GM19328 (cell line): ENCODE data around the gene JPT2.

Source experiments
- ATAC-seq: cut with Tn5 transposase; IDR thresholded peaks from one replicate; pipeline ENCODE4 v1.9.1; 2021; ENCODE audit warnings: mild to moderate bottlenecking, moderate library complexity; ENCODE audit not compliant: unreplicated experiment

JPT2 gene, protein sequence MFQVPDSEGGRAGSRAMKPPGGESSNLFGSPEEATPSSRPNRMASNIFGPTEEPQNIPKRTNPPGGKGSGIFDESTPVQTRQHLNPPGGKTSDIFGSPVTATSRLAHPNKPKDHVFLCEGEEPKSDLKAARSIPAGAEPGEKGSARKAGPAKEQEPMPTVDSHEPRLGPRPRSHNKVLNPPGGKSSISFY

DNA sequence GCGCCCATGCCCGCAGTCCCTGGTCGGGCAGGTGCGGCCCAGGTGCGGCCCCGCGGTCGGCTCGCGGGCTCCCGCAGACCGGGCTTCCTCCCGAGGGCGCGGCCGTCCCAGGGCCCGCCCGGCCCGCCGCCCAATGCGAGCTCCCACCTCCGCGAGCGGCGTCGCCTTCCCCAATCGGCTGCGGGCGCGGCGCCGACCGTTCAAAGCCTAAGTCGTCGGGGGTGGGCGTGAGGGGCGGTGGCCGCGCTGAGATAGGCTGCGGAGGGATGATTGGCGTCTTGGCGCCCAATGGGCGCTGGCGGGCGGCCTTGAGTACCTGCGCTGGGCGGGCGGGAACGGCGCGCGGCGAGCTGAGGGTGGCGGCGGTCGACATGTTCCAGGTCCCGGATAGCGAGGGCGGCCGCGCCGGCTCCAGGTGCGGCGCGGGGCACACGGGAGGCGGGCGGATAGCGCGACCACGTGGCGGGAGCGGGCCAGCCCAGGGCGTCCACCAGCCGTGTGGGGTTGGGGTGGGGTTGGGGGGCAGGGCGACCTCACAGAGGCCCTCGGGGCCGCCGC is at the start of gene JPT2:
Gene JPT2, plus strand, starts transcription at position 338 of the 558 bp plus-strand sequence. Its CDS starts 34 bp downstream, at position 372.
- peak; percentile 86 for ATAC-seq

DNA sequence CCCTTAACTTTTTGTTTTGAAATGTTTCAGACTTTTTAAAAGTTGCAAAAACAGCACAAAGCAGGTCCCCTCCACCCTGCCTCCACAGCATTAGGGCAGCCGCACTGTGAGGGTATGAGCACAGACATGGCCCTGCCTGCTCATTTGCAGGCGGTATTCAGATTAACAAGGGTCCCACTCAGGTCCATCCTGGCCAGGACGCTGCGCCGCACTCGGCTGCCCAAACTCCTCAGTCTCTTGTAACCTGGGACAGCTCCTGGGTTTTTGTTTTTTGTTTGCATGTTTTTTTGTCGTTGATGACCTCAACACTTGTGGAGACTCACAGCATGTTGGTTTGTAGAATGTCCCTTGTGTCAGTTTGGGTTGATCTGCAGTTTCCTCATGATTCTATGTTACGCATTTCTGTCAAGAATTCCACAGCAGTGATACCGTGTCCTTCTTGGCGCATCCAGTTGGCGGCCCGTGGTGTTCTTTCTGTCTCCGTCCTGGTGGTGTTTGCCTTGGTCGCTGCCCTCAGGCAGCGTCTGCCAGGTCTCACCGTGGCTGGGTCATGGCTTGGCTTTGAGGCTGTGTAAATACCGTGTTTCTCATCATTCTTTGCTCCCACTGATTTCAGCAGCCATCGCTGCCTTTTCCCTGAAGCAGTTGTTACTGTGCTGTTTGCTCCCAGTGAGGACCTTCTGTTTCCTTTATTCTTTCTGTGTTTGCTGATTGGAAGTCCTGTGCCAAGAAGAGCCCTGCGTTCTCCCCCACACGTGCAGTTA is 47.4 kb upstream of the JPT2 start:
- ATAC-seq, result no peak

DNA sequence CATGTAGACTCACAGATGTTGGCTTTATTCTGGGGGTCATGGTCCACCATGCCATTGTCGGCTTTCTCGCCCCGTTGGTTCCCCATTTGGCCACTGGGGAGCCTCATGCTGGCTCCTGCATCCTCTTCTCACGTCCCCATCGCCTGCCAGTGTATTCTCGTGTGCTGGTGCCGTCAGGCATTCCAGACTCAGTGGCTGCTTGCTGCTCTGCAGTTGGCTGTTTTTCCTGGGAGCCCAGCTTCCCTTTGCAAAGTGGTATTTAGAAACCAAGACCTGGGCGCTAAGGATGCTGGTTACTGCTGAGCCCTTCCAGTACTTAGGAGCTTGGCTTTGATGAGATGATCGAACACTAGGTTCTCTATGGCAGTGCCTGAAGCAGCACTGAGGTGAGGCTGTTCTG is 46.8 kb upstream of the JPT2 start:
- ATAC-seq, result no peak

DNA sequence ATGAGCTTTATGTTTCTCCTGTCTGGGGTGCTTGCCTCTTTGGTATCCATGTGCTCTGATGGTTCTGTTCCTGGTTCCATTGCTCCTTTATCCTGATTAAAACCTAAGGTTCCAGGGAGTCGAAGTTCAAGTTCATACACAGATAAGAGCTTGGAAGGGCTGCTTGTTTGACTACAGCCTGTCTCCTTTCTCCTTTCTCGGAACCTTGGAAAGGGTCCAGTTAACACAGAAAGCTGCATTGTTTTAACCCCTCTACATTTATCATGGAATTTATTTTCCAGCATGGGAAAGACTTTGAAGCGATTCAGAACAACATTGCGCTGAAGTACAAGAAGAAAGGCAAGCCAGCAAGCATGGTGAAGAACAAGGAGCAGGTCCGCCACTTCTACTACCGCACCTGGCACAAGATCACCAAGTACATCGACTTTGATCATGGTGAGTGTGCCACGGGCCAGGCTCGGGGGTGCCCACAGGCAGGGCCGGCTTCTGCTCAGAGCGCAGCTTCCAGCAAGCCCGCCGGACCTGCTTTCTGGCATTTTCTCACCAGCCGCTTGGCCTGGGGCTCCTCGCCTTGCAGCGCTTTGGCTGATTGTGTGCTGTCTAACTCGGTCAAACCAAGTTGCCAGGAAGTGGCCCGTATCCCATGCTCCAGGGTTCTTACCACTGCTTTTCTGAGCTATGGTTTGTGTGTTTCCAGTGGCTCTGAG is 46.0 kb upstream of the JPT2 start:
- ATAC-seq, result no peak

DNA sequence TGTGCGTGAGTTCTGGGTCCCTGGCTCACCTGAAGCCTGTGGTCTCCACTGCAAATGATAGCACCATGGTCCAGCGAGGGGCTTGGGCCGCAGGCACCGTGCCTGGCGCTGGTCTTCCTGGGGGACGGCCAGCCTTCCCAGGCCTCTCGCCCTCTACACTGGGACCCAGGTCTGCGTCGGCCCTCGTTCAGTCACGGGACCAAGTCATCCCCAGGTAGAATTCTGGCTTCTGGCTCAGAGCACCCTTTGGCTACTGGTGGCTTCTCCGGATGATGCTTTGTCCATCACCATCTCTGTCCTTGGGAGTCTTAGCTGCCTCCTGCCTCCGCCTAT is 45.5 kb upstream of the JPT2 start:
- no peak for ATAC-seq

DNA sequence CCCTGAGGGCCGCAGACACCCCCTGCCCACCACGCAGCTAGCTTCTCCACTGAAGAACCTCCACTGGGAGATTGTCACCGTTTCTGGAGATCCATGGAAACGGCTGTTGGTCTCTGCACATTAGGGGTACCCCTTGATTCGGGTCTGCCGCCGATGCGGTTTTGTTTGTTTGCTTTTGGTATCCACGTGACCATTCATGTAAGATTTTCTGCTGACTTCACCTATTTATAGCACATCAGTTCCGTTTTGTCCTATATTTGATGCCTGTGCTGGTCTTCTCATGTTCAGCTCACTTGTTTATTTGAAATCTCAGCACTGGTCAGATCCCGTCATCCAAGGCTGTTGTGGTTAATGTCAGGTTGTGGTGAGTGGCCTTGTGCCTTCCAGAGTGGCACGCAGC is 44.8 kb upstream of the JPT2 start:
- ATAC-seq, result no peak

DNA sequence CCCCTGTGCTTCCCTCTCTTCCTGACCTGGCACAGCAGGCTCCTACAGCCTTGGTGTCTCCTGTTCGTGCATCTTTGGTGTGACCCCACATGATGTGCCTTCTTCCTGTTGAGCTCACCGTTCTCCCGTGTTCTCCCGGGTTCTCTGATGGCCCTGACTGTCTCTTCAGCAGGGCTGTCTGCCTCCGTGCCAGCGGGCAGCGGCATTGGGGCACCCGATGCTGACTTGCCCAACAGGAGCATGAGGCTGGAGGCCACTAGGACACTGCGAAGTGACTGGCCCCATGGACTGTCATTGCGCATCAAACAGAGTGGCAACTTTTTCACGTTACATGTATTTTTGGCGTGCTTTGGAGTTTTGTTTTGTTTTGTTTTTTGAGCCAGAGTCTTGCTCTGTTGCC is 43.5 kb upstream of the JPT2 start:
- no peak for ATAC-seq

DNA sequence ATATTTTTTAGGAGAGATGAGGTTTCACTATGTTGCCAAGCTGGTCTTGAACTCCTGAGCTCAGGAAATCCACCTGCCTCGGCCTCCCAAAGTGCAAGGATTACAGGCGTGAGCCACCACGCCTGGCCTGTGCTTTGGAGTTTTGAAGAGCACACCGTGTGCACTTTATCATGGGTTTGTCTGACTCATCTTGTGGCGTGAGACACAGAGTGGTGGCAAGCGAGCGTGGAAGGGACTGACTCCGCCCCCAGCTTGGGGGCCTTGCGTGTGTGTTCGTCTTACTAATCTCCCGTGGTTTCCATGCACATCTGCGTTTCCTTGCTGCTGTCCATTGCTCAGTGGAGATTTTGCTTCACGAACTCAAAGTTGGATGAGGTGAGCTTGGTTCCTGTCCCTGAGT is 43.0 kb upstream of the JPT2 start:
- no peak for ATAC-seq

DNA sequence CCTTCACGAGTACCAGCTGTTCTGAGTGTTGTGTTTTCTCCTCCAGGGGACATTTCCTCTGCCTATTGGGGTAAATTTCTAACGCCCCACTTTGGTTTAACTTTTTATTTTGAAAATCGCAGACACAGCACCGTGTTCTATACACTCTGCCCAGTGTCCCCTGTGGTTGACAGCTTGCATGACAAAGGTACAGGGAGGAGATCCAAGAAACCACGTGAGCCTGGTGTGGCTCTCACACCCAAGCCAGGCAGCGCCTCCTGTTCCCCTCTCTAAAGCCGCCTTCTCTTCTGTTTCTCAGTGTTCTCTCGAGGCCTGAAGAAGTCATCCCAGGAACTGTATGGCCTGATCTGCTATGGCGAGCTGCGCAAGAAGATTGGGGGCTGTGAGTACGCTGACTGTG is 40.6 kb upstream of the JPT2 start:
- ATAC-seq, result no peak

DNA sequence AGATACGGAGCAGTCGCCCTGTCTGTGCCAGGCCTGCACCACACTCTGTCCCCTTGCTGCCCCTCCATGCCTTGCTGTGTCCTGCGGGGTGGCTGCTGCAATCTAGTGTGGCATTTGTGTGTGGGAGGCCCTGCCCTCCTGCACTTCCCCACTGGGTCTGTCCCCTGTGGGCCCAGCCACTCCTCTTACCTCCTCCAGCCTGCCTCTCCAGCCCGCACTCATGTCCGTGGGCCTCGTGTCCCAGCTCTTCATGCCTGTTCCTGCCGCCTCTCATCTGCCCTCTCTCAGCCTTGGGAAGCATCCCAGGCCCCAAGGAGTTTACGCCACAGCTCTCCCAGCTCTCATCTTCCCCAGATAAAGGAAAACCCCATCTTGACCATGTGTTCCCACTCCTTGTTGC is 39.3 kb upstream of the JPT2 start:
- ATAC-seq, result no peak

DNA sequence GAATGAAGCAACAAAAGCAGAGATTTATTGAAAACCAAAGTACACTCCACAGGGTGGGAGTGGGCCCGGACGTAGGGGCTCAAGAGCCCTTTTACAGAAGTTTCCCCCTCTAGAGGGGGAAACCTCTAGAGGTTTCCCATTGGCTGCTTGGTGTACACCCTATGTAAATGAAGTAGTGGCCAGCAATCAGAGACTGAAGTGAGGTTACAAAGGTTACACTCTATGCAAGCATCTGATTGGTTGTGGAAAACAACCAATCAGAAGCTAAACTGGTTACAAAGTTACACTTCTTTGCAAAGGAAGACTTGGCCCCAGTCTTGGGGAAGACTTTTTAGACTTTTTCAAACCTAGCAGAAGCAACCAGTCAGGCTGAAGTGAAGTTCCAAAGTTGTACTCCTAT is 38.8 kb upstream of the JPT2 start:
- no peak for ATAC-seq

DNA sequence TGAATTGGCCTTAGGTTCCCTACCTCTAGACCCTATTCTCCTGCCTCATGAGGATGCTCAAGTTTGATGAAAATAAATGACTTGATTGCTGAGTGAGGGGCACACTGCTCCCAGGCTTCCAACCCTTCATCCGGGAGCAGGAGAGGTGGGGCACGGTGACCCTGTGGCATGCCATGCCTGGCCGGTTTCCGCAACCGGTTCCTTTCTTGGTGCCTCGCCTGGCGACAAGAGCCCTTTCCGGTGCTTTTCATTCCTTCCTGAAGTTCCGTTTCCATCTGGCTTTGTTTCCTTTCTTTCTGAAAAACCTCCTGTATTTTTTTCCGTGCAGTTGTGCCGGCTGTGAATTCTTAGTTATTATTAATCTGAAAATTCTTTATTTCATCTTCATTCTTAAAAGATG is 38.2 kb upstream of the JPT2 start:
- no peak for ATAC-seq

DNA sequence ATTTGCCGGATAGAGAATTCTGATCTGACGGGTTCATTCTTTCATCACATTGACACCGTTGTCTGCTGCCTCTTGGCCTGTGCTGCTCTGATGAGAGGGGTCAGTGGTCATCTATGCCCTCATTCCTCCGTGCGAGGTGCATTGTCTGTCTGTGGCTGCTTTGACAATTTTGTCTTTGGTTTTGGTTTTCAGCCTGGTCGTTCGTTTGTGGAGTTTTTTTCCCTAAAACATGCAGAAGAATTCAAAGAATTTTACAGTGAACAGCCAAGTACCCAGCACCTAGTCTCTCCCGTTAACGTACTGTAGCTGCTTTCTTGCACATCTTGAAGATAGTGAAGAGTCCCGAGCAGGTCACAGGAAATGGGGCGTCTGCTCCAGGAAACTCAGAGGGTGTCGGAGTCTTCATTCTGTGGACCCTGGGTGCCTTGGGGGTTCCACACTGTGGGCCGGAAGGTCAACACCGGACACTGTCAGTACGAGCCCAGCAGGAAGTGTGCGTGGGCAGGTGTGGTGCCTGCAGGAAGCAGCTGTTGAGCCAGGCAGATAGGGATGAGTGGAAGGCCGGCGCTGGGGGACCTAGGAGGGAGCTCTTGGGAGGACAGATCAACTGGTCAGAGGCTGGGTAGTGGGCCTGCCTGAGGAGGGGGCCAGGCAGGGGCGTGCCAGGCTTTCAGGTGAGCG is 37.7 kb upstream of the JPT2 start:
- no peak for ATAC-seq

DNA sequence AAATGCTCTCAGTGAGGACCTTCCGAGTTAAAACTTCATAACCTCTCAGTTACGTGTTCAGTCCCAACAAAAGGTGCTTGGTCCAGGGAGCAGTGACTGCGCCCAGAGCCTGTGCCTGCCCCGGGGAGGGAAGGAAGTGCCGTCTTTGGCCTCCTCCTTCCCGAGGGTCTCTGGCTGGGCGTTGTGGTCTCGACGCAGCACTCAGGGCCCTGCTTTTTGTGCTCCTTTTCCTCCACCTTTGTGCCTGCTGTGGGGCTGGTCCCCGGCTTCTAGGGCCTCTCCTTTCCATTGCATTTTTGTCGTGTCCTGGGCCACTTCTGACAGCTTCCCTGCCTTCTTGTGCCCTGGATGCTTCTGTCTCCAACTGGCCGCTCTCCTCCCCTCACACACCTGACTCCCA is 36.8 kb upstream of the JPT2 start:
- ATAC-seq, result no peak

DNA sequence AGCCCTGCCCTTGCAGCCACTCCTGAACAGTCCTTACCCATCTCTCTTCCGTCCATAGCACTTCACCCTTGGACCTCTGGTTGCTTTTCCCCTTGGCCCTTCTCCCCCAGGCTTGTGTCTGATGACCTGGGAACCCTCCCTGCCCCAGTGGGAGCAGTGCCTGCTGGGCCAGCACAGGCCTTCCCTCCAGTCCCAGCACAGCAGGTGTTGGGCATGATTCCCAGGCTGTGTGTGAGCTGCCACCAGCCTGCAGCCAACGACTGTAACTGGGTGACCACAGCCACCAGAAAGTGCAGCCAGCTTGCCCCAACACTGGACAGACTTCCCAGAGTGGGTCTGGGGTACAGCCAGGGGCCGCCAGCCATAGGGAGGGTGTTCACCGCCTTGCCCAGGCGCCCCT is 35.9 kb upstream of the JPT2 start:
- ATAC-seq, result no peak

DNA sequence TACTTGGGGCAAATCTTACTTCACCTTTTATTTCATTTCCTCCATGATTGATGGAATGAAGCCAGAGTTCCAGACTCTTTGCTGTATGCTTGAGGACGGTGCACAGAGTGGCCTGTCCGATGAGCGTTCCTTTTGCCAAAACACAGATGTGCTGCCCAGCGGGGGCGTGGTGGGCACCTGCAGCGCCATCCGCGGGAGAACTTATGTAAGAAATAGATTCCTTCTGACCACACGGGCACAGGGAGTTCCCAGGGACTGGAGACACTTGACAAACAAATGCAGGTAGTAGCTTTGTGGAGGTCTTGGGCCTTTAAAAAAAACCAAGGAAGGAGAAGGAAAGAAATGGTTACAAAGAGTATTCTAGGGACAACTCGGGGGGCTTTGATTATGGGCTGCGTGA is 35.3 kb upstream of the JPT2 start:
- ATAC-seq, result no peak

DNA sequence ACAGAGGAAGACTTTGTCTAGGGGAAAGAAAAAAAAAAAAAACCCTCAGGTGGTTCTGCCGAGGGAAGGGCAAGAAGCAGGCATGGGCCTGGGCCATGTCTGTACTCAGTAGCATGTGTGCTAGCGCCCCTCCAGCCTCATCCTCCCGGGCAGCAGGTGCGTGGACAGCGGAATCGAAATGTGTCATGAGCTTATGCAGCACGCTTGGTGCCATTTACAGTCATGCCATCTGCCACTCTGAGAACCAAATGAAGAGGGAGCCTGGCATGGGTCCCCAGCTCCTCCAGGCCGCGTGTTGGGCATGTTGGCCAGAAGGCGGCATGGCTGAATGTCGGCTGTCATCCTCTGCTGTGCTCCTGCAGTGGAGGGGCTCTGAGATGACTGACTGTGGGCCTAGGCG is 34.6 kb upstream of the JPT2 start:
- ATAC-seq, result no peak

DNA sequence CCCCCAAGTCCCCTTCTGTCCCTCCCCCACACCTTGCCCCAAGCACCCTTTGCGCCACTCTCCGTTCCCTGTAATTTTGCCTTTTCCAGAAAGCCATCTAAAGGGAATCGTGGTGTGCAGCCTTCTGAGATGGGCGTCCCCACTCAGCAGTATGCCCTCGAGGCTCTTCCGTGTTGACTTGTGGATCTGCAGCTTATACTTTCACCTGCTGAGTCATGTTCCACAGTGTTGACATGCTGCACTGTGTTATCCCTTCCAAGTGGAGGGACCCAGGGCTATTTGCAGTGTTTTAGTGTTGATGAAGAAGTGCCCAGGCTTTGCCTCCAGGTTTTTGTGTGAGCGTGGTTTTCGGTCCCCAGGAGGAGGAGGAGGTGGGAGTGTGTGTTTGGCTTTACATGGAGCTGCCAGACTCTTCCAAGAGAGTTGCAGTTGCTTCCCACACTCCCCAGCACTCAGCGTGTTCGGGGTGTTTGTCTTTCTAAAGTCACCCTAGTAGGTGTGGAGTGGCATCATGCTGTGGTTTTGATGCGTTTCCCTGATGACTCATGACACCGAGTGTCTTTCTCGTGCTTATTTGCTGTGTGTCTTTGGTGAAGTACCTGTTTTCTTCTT is 32.1 kb upstream of the JPT2 start:
- no peak for ATAC-seq

DNA sequence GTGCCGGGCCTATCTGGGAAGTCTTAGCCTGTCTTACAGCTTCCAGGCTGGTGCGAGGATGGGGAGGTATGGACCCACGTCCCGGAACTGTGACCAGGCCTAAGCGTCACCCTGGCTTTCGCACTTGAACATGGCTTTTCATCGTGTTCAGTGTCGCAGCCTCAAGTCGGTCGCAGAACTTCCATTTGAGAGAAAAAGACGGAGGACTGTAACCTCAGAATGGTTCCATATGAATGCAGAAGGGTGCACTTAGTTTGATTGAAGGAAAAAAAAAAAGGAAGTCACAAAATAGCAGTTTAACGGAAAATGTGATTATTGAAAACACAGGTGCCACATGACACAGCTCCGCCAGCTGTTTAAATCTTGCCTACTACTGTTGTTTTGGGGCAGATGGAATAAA is 30.2 kb upstream of the JPT2 start:
- no peak for ATAC-seq

DNA sequence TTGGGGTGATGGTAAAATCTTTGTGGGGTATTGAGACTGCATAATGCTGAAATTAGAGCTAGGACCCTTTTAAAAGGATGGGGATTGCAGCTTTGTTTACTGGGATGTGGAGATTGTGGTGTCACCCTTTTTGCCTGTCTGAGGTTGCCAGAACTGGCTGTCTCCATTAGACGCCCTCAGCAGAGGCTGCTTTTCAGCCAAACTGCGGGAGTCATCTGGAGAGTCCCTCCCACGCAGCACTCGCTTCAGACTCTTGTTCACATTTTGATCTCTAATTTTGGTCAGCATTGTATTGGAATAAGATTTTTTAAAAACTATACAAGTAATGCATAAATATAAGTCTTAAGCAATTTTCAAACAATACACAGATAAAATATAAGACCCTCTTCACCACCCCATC is 27.9 kb upstream of the JPT2 start:
- no peak for ATAC-seq
